HepG2 (cell line): Measurements from ENCODE around the gene TBCEL. TPM values are rescaled to one million over a fixed set of nuclear protein-coding genes. Genes with fewer than 3 reads are reported as not detected.
A peak's percentile ranks its signal among the peaks of the same experiment; 100 is the strongest.

ENCODE experiments used
- AHDC1 ChIP-seq: sonication (generic); formaldehyde crosslinking; IDR thresholded peaks from 2 replicates; pipeline ENCODE4 v1.5.1; 2020; ENCODE audit warnings: mild to moderate bottlenecking, missing genetic modification reagents, borderline replicate concordance
- FOXP4 ChIP-seq: sonication (generic); formaldehyde crosslinking; IDR thresholded peaks from 2 replicates; pipeline ENCODE4 v1.4.0; 2020; ENCODE audit warnings: missing genetic modification reagents
- HNF1A ChIP-seq, 2 experiments: sonication (generic) in 1 of 2; formaldehyde crosslinking in 1 of 2; IDR thresholded peaks; 2 replicates each; pipeline versions ENCODE4 v1.4.0 to v1.6.1; 2016 to 2020; ENCODE audit warnings: borderline replicate concordance in 1 of 2, low read depth in 1 of 2, mild to moderate bottlenecking in 1 of 2, missing genetic modification reagents in 1 of 2
- MED1 ChIP-seq: sonication (generic); formaldehyde crosslinking; IDR thresholded peaks from 2 replicates; pipeline ENCODE4 v1.4.0; 2020; ENCODE audit warnings: missing genetic modification reagents
- PATZ1 ChIP-seq: sonication (generic); formaldehyde crosslinking; IDR thresholded peaks from 2 replicates; pipeline ENCODE4 v1.4.0; 2020; ENCODE audit warnings: missing genetic modification reagents
- TFAP4 ChIP-seq: sonication (generic); IDR thresholded peaks from 2 replicates; pipeline ENCODE4 v1.6.1; 2016; ENCODE audit warnings: low read depth, borderline replicate concordance
- ZNF225 ChIP-seq: sonication (generic); formaldehyde crosslinking; IDR thresholded peaks from 2 replicates; pipeline ENCODE4 v1.4.0; 2020; ENCODE audit warnings: mild to moderate bottlenecking, missing genetic modification reagents
- ZNF503 ChIP-seq: sonication (generic); formaldehyde crosslinking; IDR thresholded peaks from 2 replicates; pipeline ENCODE4 v1.4.0; 2020; ENCODE audit warnings: missing genetic modification reagents
- ZNF543 ChIP-seq: sonication (generic); formaldehyde crosslinking; IDR thresholded peaks from 2 replicates; pipeline ENCODE4 v1.4.0; 2020; ENCODE audit warnings: mild to moderate bottlenecking, missing genetic modification reagents
- polyA plus RNA-seq, 8 experiments: library from polyadenylated mRNA; depleted of rRNA in 3 of 8; stranded (reverse) in 7 of 8; unstranded in 1 of 8; fragments of >200 nt; fragmentation: Illumina TruSeq in 4 of 8; extraction: Trizol in 4 of 8; gene quantifications; 2 replicates each; pipeline versions ENCODE4 v1.2.1 to v1.2.3, GENCODE V29; 2011 to 2016; ENCODE audit warnings: low read depth in 4 of 8, missing spikeins in 1 of 8, mixed read lengths in 1 of 8; ENCODE audit not compliant: insufficient read depth in 1 of 8
- total RNA-seq, 5 experiments: library from RNA; depleted of rRNA; stranded (reverse); fragments of >200 nt; fragmentation: Illumina TruSeq; extraction: Trizol; gene quantifications; 2 replicates each; pipeline ENCODE4 v1.2.3, GENCODE V29; 2016; ENCODE audit warnings: low read depth in 1 of 5

Gene TBCEL
- total and polyA plus RNA-seq, 2 of the 13 experiments (the other 11 are each of a cell fraction or from before 2014, with no cell fraction given) = 6.1 to 12.5 TPM

- TF ChIP-seq ZNF503 (CRISPR knock-in tag) = peak; percentile 50; the same call in 1 of the 2 replicates
- TF ChIP-seq HNF1A (IDR thresholded peaks at IDR 0.05; ENCODE audit: low read depth) = no peak
- TF ChIP-seq HNF1A (CRISPR knock-in tag; IDR thresholded peaks at IDR 0.05; ENCODE audit: borderline replicate concordance) = no peak
- 0 out of 2 replicates have a peak, but pooled peaks have one; percentile 65 for TF ChIP-seq AHDC1 (CRISPR knock-in tag)
- no peak for TF ChIP-seq MED1 (CRISPR knock-in tag)
- TF ChIP-seq TFAP4 = peak; percentile 79; the same call in 1 of the 2 replicates
- no peak for TF ChIP-seq PATZ1 (CRISPR knock-in tag)
- TF ChIP-seq ZNF225 (CRISPR knock-in tag) = no peak
- TF ChIP-seq ZNF543 (CRISPR knock-in tag) = no peak
- peak; percentile 73 for TF ChIP-seq FOXP4 (CRISPR knock-in tag)
Observed at GRCh38 chr11:121038648-121039409, 14.9 kb downstream of the TBCEL start (continued).
